ENCODE results near the gene CCDC141.
A peak's percentile ranks its signal among the peaks of the same experiment; 100 is the strongest.

Gene CCDC141

GRCh38 chr2:178978667-178979066 is 71.3 kb downstream of the CCDC141 start:
- no peak for DNase-seq (ENCODE audit: low read depth)

DNA sequence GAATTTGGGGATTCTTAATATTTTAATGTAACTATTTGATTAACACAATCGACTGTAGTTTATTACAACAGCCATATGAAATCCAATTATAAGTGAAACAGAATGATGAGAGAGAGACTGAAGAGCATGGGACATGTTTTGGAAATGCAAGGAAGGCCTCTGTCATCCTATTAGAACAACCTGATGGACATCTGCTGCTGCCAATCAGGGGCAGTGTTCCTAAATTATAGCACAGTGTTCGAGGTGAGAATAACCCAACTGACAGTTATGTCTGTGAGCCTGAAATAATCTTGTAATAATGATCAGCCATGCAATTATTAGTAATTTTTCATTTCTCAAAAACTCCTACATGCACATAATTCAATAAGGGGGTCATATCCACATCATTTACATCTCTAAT is 73.6 kb downstream of the CCDC141 start:
- no peak for DNase-seq (ENCODE audit: low read depth)

DNA sequence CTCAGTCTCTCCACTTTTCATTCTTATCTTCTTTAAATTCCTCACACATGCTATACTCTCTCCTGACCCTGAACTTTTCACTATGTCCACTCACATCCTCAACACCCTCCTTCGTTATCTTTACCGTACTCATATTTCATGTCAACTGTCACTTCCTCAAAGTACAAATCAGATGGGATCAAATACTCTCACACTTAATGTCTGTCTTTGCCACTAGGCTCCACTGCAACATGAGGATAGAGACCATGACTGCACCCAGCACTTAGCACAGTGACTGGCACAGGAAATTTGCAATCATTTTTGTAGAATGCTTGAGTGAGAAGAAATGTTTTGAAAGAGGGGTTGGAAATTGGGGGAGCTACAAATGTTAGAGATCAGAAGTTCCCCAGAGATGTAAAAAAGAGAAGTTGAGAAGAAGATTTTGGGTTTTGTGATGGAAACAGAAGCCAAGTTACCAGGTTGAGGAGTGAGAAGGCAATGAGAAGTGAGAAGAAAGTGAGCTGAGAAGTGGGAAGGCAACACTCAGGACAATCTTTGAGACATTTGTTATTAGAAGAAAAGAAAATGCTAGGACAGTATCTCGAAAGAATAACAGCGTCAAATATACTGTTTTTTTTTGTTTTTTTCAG is 87.0 kb downstream of the CCDC141 start:
- DNase-seq (ENCODE audit: low read depth): no peak

- no peak for DNase-seq (ENCODE audit: low read depth)
Measured at GRCh38 chr2:178962152-178962551, 87.8 kb downstream of the CCDC141 start.

DNA sequence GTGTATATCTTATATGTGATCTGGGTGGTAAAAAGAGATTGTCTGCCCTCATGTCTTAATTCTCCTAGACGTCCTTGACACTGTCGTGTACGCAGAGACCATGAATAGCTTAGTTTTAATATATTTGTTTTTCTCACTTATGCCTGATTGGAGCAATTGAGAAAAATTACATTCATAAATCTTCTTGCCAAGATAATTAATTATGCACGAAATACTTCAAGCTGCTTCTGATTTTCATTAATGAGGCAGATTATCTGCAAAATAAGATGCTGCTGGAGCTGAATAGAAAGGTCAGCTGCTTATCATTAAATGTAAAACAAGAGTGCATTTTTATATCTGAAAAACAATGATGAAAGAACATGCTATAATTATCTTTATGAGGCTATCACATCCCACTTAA is 95.9 kb downstream of the CCDC141 start:
- no peak for DNase-seq (ENCODE audit: low read depth)

GRCh38 chr2:178951266-178952006 is 98.5 kb downstream of the CCDC141 start:
- no peak for DNase-seq (ENCODE audit: low read depth)

- no peak for DNase-seq (ENCODE audit: low read depth)
Measured at GRCh38 chr2:178949584-178949983, 100.4 kb downstream of the CCDC141 start.

DNA sequence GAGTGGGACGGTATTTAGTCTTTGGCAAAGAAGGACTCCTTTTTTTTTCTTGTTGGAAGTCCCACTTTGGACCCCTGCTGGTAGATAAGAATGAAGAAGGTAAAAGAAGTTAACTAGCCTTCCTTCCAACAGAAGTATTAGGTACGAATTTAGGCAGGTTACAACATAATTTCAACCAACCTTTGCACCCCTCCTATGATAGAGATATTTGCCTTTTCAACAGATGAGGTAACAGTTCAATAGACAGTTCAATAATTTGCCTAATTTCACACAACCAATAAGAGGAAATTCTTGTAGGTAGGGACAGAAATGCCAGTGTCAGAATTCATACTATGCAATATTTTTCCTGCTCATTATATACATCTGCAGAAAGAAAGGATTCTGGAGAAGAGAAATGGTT is 100.8 kb downstream of the CCDC141 start:
- DNase-seq (ENCODE audit: low read depth): no peak

- no peak for DNase-seq (ENCODE audit: low read depth)
Measured at GRCh38 chr2:178947006-178947405, 102.9 kb downstream of the CCDC141 start.

DNA sequence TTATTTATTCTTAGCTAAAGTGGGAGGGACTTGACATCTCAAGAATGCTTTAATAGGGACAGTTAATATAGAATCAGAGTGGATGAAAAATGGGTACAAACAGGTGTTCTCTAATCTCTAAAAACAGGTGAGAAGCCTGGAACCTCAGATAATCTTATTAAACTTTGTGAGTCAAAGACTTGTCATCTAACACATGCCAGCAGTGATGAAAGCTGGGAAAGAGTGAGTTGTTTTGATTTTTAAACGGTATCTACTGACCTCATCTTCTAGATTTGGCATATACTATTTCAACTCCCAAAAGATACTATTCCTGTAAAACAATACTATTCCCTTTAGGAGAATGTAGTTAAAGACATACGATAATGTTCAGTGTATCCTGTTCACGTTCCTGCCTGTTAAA is 103.4 kb downstream of the CCDC141 start:
- no peak for DNase-seq (ENCODE audit: low read depth)

DNA sequence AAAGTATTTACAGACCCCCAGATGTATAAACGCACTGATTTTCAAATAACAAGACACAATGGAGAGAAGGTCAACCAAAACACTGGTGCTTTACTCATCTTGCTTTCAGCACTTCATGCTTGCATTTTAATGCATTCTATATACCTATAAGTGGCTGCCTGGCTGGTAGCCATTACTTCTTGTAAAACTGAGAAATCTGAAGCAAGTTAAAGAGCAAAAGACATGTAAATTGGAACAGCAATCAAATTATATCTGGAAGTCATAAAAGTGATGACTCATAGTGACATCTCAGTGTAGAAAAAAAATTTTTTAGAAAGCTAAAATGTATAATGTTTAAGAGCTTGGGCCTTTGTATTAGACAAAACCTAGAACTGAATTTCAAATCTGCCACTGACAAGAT is 106.2 kb downstream of the CCDC141 start:
- no peak for DNase-seq (ENCODE audit: low read depth)

DNA sequence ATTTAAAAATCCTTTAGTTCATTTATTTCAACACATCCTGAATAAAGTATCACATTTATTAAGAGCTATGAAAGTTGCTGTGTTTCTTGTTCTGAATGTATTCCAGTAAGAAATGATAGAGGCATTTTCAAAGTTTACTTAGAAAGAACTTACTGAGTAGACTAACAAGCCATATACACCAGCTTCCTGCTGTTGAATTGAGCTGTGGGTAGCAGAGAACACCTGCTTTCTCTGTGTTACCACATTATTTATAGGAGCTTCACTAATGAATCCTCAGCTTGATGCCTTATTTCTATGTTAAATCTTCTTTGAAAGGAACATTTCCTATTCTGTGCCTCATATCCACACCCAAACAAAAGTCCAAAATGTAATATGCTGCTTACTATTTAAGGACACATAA is 115.4 kb downstream of the CCDC141 start:
- no peak for DNase-seq (ENCODE audit: low read depth)

DNA sequence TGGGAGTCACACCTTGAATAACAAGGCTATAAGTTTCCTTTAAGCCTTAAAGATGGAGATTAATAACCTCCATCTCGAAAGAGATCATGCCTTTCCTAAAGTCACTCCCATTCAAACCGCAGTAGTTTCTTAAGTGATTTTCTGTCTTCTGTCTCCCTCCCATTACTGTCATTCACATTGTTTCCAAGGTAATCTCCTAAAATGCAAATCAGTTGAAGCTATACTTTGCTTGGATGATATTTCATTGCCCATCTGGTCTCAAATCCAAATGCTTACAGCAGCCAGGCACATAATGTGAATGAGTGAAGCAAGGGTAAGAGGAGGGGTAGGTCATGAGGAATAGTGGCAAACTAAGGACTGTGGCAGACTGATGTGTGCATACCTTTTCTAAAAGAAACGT is 116.4 kb downstream of the CCDC141 start:
- DNase-seq (ENCODE audit: low read depth): no peak

DNA sequence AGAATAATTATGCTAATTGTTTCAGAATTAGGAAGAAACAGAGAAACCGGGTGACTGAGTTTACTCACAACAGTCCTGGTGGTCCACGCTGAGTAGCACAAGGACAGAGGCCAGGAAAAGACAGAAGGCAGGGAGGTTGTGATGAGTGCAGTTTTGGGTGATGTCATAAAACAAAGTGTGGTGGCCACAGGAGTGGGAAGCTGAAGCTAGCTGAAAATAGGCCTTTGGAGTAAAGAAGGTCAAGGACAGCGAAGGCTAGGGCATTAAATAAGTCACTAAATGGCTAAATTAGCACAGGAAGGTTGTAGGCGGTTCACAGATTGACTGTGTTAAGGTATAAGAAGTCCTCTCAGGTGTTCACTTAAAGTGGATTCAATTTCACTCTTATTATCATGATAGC is 121.9 kb downstream of the CCDC141 start:
- DNase-seq (ENCODE audit: low read depth): no peak

- DNase-seq (ENCODE audit: low read depth): no peak
Measured at GRCh38 chr2:178927173-178927572, 122.8 kb downstream of the CCDC141 start.

GRCh38 chr2:178924817-178925216 is 125.1 kb downstream of the CCDC141 start:
- no peak for DNase-seq (ENCODE audit: low read depth)

DNA sequence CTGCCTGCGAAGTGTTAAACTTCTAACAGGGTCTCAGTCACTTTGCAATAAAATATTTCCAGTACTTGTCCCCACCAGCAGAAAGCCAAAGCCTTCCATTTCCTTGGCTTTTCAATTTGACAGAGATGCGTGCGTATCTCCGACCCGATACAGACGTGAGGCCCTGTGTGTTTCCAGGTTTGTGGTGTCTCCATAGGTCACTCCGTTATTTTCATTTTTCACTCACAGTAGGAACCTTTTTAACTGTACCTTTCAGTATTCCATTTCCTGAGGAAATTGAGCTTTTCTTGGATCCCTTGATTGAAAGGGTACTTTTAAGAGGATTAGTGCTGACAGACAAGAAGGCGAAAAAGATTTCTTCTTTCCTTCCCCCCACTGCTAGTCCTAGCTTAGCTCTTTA is 126.4 kb downstream of the CCDC141 start:
- DNase-seq (ENCODE audit: low read depth): no peak

GRCh38 chr2:178920916-178921513 is 128.9 kb downstream of the CCDC141 start:
- no peak for DNase-seq (ENCODE audit: low read depth)

GRCh38 chr2:178917555-178917954 is 132.4 kb downstream of the CCDC141 start:
- no peak for DNase-seq (ENCODE audit: low read depth)

DNA sequence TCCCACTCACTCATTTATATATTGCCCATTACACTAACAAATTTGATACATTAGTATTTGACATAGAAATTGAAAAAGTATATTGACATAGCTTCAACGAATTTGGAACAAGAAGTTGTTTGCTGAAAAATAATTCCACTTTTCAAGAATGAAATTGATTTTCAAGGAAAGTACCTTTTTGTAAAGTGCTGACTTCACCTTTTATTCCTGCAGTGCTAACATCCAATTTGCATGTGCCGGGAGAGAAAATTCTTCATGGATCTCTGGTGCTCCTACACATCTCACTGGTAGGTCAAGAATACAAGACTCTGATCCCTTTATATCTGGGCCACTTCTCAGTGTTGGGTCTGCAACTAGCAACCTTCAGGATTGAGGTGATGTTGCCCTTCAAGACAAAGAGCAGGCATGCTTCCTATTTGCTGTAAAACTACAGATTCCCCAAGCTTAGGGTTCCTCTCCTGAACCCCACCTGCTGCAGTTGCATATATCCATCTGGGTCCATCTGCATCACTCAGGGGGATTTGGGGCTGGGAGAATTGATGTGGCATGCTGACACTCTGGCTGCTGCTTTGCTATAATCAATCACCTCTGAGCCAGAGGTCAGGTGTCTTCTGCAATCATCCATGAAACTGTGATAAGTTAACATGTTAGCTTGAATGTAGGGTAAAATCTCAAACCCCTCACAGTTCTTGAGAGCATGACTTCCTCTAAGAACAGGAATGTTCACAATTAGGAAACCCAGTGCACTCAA is 134.3 kb downstream of the CCDC141 start:
- DNase-seq (ENCODE audit: low read depth): no peak

GRCh38 chr2:178914259-178914849 is 135.6 kb downstream of the CCDC141 start:
- peak; percentile 26 for DNase-seq (ENCODE audit: low read depth)

DNA sequence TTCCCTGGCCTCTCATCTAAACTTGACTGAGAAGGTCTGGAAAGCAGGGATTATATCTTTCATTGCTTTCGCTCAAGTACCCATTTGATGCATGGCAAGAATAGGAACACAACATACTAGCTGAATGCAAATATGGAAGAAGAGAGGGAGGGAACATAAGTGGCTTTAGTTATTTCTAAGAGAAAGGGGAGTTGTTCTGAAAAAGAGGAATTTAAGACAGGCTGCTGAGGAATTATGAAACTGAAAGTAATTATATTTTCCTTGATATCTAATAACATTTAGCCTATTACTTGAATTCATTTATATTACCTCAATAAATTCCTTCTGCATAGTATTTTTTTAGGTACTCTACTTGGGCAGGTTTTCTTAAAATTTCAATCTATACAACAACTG is 136.9 kb downstream of the CCDC141 start:
- DNase-seq (ENCODE audit: low read depth): no peak
